Femur (tissue), 1 donor: ENCODE data around the gene TPM1.

Source experiments
- DNase-seq: peaks from one replicate; pipeline ENCODE4 v3.0.0-alpha.2; 2017

TPM1 gene

GRCh38 chr15:63043335-63044076 lies 959 bp downstream of the TPM1 start:
- DNase-seq, result peak; percentile 45

GRCh38 chr15:63044077-63044644 lies 1.6 kb downstream of the TPM1 start:
- DNase-seq, result no peak

GRCh38 chr15:63044645-63045464 lies 2.3 kb downstream of the TPM1 start:
- DNase-seq, result no peak

GRCh38 chr15:63045465-63045840 lies 2.9 kb downstream of the TPM1 start:
- no peak for DNase-seq

DNA sequence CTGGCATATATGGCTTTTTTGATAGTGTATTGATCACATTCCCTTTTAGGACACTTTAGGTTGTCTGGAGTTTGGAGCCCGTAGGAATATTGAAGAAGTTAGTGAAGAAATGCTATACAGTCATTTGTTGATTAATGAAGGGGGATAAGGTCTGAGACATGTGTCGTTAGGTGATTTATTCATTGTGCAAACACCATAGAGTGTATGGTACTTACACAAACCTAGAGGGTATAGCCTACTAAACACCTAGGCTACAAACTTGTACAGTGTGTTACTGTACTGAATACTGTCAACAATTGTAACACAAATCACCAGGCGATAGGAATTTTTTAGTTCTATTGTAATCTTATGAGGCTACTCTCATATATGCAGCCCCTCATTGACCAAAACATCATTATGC lies 3.3 kb downstream of the TPM1 start:
- DNase-seq, result no peak

DNA sequence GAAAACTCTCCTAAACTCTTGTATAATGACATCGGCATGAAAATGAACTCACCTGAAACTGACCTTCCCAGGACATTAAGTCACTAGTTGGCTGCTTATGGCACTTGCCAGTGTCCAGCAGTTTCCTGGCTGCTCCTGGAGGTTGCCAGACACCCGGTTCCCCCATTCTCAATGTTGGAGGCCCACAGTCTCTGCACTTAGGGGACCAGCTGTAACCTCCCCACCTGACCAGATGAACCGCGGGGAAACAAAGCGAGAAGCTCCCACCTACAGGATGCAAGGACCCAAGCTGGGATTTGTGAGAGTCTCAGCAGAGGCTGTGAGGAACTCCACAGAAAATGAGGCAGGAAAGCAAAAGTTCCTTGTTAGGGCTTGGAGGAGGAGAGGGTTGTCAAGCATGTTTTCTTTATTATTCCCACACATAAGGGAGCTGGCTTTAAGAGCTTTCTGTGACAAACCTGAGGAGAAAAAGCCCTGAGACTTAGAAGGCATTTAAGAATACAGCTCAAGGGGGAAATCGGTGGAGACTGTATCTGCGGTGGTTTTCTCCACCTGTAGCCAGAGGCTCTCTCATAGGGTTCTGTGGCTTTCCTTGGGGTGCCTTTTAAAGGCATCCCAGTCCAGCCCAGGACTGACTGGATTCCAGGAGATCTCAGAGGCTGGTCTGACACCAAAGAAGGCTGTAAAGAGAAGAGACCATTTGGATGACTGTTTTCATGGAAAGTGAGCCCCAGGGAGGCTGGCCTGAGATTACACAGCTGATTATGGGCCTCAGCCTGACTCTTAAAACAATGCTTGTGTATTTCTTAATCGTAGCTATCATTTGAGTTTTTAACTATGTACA lies 4.6 kb downstream of the TPM1 start:
- DNase-seq, result no peak

- DNase-seq, result no peak
These were observed 5.2 kb downstream of the TPM1 start for GRCh38 chr15:63047792-63048114.

- DNase-seq, result peak; percentile 93
These were observed 5.7 kb downstream of the TPM1 start for GRCh38 chr15:63048115-63048775.

DNA sequence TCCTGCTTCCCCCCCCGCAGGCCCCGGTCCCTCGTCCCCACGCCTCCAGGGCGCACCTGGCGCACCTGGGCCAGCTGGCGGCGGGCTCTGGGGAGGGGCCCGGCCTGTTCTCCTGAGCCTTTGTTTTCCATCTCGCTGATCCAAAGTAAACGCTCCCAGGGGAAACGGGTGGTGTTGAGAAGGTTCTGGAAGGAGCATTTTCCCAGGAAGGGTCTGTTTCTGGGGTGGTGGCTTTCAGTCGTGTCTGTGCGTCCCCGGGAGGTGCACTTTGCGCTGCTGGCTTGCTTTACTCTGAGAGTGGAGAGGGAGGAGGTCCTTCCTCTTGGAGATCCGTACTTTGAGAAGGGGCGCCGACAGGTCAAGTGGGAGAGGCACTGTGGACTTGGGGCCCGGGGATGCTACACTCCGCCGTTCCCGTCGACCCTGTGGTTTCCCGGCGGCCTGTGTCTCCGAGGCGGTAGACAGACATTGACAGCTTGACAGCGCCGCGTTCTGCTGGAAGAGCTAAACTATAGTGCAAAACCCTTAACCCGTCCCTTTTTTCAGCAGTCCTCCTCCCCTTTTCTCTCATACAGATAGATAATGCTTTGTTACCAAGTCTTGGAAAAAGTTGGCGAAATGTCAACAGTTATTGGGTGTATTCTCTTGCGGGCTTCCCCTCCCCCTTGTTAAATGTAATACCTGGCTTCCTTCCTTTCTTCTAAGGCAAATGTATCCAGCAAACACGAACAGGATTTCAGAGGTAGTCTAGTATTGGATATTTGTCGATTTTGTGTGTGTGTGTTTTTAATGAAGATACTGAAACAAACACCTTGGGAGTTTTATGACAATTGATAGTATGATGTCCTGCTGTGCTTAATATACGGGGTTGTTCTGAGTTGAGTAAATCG lies 6.5 kb downstream of the TPM1 start:
- peak; percentile 75 for DNase-seq

GRCh38 chr15:63049783-63050371 lies 7.3 kb downstream of the TPM1 start:
- DNase-seq, result no peak

GRCh38 chr15:63050731-63051155 lies 8.2 kb downstream of the TPM1 start:
- no peak for DNase-seq

- no peak for DNase-seq
These were observed 8.9 kb downstream of the TPM1 start for GRCh38 chr15:63051156-63052066.

DNA sequence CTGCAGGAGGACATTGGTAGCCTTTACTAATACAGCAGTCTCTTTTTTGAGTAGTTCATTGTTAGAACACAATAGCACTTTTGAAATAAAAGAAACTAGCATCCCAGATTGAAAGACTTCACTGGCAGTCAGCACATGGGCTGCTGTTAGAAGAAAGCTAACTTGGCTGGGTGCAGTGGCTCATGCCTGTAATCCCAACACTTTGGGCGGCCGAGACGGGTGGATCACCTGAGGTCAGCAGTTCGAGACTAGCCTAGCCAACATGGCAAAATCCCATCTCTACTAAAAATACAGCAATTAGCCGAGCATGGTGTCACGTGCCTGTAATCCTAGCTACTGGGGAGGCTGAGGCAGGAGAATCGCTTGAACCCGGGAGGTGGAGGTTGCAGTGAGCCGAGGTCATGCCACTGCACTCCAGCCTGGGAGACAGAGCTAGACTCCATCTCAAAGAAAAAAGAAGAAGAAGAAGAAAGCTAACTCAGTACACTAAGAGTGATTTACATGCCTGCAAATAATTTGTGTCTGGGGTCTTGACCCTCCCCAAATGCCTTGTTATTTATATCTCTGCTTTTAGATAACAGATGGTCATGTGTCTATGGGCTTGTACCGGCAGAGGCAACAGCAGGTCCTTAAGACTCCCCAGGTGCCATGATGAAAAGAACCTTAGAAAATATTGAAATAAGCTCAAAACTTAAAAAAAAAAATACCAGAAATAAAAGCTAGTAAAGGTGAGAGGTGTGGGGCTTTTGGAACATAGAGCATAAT lies 9.7 kb downstream of the TPM1 start:
- no peak for DNase-seq

DNA sequence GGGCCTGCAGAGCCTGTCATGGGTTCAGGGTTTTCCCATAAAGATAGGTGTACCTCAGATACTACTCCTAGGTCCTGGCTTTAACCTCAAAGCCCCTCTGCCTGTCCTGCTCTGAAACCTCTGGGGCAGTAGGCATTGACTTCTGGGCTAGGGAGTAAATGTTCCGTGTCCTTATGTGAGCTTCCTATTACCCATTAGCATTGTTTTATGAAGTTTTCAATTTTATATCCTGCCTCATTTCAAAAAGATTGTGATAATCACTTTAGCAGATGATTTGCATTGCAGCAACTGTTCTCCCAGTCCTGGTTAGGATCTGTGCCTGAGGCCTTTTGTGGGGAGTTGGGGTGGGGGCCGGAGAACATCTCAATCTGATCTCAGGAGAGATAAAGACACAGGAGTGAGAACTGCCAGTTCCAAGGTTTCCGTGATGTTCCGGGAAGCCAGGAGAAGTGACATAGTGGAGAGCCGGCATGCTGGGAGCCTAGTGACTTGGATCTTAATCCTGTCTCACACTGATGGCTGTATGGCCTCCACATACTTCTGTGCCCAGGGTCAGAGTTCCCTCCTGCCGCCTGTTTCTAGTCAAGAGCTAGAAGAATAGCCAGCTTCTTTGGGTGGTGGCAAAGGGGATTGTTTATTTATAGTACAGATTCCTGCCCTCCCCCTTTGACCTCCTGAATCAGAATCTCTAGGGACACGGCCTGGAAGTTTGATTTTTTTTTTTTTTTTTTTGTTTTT lies 10.6 kb downstream of the TPM1 start:
- DNase-seq, result no peak

DNA sequence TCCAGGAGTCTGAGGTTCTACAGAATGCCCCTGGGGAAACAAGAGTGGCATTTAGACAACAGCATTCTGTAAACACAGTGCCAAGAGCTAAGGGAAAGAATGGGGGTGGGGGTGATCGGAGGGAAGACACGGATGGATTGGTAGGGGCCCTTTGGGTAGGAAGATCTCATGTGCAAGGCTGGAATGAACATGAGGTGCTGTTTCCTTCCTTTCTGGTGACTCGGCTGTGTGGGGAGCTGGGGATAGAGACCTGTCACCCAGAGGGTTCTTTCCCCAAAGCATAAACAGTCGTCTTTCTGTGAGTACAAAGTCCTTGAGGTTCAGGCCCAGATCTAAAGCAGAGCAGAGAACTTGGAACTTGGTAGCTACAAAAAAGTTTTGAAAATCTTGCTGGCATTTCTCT lies 11.7 kb downstream of the TPM1 start:
- no peak for DNase-seq

DNA sequence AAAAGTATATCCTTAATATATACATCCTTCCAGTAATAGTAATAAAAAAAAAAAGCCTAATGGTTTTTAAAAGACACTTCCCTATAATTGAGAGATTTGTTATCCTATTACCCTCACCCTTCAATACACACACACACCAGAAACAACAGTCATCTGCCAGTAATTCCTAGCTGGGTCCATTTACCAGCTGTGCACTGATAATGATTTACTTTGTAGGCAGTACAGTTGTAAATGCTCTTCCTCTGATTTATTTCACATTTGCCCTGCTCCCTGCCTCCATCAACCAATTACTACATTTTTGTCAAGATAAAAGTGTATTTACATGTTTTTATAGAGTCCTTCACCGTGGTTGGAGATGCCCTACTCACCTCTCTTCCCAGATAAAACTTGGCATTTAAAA lies 12.4 kb downstream of the TPM1 start:
- DNase-seq, result no peak

DNA sequence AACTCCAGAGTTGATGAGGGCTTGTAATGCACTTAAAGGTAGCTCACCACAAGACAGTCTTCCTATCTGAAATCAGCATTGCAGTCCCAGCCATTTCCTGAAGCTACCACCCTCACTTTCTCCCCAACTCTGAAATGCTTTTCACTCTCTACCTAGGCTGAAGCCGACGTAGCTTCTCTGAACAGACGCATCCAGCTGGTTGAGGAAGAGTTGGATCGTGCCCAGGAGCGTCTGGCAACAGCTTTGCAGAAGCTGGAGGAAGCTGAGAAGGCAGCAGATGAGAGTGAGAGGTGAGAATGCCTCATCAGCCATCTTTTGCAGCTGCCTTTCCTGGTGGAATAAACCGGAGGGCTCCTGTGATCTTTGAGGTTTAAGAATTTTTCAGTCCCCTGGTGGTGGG lies 14.3 kb downstream of the TPM1 start:
- DNase-seq, result no peak
